GM19372 (cell line): Measurements from ENCODE around the gene CCDC28B.
A peak's percentile ranks its signal among the peaks of the same experiment; 100 is the strongest.

ENCODE experiments used
- ATAC-seq: cut with Tn5 transposase; IDR thresholded peaks from one replicate; pipeline ENCODE4 v1.9.1; 2021; ENCODE audit warnings: mild to moderate bottlenecking, low read depth, moderate library complexity; ENCODE audit not compliant: unreplicated experiment

CCDC28B gene

DNA sequence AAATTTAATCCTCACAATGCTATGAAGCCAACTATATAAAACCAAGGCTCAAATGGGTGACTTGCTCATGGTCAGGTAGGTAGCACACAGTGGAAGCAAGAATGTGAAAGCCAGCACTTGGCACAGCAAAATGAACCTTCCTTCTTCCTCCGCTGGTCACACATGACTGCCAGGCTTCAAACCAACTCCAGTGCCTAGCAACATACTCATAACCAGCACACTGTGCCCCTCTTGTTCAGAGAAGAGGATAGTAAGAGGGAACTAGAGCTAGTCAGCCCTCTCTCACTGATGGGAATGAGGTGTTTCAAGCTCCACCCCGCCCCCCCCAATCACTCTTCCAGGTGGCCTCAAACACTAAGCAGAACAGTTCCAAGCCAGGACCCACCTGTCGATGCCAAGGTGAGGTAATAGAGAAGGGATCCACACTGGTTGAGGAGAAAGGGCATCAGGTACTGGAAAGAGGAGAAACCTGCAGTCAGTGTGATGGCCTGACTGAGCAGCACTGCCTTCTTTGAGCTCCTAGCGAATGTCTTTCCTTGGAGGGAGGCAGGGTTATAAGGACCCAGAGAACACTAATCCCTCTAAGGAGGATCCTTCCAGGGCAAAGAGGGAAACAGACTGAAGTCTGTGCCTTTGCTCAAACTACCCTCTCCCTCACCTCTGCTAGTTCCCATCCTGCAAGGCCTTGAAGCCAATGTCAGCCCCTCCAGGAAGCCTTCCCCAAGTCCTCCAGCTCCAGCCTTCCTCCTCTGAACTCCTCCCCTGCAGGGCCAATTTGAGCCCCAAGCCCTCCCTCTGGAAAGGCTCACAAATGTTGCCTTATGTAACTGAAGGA lies 20.6 kb downstream of the CCDC28B start:
- no peak for ATAC-seq

DNA sequence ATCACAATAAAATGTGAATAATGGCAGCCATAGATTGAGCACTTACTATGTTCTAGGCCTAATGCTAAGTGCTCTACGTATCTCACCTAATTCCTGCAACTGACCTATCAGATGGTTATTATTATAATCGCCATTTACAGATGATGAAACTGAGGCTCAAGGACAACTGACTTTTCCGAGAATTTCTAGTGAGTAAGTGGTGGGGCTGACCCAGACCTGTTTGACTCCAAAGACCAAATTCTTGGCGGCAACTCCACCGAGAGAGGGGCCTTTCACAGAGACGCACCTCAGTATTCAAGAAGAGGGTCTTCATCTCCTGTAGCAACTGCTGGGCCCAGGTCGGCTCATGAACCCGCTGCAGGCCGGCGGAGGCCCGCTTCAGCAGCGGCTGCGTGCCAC lies 21.2 kb downstream of the CCDC28B start:
- no peak for ATAC-seq

DNA sequence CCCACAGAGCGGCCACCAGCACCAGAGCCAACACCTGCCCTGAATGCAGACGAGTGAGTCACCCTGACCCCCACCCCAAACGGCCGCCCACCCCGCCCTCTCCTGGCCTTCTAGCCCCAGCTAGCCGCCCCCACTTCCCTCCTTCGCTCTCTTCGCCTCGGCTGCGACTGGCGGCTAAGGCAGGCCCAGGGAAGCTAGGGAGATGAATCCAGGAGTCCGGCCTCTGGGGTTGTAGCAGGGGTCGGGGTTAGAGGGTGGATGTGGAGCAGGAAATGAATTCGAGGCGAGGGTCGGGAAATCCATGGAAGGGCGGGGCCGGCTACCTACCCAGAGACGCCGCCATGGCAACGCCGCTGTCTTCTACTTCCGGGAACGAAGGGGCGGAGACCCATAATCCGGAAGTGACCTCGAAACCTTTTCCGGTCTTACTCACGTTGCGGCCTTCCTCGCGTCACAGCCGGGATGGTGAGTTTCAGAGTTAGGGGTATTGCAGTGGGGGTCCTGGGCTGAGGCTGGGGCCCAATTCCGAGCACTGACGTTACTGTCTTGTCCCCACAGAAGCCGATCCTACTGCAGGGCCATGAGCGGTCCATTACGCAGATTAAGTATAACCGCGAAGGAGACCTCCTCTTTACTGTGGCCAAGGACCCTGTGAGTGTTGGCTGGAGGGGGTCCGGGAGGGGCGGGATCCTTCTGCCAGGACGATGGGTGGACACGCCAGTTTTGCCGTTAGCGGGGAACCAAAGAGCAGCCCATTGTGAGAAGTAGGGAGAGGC lies 21.8 kb downstream of the CCDC28B start, which contains the start of the genes EIF3I and TMEM234:
Gene EIF3I, plus strand, starts transcription at position 428 of the 776 bp plus-strand sequence. Its CDS starts 35 bp downstream, at position 463.
Gene TMEM234, minus strand, starts transcription at position 374 of the 776 bp plus-strand sequence. Its CDS starts 31 bp downstream, at position 343.
- ATAC-seq, result peak; percentile 97

DNA sequence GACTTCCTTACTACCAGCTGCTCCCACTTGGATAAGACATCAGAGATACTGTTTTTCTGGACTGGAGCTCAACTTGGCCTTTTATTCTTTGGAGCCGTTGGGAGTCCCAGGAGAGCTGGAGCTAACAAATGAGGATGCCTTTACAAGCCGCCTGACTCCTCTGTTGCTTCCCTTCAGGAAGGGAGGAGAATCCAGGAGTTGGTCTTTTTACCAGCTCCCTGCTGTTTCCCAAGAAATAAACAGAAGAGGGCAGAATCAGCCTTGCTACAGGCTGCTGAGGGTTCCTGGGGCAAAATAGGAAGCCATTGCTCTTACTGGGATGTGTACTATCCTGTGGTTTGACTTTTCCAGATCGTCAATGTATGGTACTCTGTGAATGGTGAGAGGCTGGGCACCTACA lies 23.3 kb downstream of the CCDC28B start:
- no peak for ATAC-seq

DNA sequence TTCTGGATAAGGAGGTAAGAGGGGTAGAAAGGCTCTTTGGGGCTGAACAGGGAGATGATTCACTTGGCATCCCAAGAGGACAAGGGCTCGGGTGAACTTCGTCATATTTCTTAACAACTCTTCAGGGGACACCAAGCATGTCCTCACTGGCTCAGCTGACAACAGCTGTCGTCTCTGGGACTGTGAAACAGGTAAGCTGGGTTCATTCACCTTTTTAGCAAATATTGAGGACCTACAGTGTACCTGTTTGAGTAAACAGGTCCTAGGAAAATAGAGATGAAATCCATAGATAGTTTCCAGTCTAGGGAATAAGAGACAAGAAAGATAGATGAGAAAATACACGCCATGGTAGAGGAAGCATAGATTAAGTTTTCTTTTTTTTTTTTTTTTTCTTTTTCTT lies 23.9 kb downstream of the CCDC28B start:
- no peak for ATAC-seq

DNA sequence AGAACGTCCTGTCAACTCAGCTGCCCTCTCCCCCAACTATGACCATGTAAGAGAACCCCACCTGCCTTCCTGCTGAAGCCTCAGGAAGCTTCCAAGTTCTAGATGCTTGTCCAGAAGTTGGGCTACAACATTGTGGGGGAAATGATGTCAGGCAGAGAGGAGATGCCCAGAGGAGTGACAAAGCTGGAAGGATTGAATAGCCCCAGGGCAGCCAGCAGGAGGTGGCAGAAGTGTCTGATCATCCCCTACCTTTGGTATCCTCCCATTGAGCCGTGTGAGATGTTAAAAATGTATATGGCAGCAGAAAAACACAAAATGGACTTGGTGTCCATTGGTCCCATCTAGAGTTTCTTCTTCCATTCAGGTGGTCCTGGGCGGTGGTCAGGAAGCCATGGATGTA lies 28.4 kb downstream of the CCDC28B start:
- ATAC-seq, result no peak

DNA sequence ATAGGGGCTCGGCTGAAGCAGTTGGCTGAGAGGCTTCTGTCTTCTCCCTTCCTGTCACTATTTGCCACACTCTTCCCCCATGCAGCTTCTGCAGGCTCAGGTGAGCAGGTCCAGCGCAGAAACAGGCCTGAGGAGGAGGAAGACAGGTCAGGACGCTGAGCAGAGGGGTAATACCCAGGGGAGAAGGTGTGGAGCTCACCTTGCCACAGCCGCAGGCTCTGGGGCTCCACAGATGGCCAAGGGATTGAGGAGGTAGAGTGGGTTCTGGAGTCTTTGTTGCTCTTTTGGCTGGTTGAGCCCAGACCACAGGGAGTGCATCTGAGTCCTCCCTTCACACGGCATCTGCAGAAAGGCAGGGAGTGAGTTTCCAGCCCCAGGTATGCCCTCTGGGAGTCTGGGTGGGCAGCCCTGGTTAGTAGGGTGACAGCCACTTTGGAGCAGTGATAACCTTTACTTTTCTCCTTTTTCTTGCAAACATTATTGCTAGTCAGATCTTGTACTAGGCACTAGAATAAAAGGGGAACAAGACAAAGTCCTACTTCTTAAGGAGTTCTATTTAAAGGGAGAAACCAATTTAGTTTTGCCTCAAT lies 31.5 kb downstream of the CCDC28B start:
- ATAC-seq, result no peak

DNA sequence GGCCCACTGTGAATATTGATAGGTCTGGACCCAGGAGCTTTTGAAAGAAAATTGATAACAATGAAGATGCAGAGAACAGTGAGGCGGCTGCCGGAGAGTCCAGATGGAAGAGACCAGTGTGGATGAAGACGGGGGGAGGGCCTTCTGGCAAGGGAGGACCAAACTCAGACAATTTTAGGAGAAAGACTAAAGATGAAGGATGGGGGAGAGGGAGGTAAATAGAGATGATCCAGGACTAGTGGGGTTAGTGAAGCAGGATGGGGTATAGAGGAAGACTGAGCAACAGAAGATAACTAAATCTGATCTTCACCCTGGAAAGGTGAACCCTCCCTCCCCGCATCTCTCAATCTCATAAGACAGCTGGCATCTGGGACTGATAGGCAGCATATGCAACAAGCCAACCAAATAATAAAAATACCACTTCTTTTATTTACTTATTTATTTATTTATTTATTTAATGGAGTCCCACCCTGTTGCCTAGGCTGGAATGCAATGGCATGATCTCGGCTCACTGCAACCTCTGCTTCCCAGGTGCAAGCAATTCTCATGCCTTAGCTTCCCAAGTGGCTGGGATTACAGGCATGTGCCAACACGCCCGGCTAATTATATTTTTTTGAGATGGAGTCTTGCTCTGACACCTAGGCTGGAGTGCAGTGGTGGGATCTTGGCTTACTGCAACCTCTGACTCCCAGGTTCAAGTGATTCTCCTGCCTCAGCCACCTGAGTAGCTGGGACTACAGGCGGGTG lies 32.3 kb downstream of the CCDC28B start:
- no peak for ATAC-seq

DNA sequence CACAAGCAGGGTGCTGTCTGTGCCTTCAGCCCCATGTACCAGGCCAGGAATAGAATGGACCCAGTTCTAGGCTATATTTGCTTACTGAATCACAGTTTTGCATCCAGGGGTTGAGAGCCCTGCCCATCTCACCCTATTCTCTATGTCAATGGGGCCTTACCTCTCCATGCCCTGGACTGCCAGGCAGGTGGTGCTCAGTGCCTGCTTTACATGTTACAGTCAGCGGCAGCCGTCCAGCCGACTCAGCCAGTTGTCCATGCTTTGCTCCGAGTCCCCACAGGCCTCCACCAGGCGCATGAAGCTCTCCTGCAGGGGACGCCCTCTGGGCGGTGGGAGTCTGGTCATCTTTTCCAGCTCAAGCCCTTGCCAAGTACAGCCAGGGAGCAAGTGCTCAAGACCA lies 34.4 kb downstream of the CCDC28B start:
- no peak for ATAC-seq

DNA sequence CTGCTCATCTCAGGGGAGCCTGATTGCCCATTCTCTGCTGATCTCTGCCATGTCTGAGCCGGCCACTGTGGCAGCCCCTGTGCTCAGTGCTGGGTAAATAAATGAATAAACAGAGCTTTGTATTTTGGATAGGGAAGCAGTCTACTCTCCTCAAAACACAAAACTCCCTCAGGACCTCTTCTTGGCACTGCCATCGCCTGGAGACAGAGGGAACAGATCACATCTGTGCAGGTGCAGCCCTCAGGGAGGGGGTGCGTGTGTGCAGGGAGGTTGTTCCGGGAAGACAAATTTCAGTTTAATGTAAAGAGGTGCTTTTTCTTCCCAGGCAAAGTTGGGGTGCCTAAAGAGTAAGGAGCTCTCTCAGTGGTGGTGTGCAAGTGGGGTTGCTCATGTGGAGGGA lies 38.9 kb downstream of the CCDC28B start:
- no peak for ATAC-seq

DNA sequence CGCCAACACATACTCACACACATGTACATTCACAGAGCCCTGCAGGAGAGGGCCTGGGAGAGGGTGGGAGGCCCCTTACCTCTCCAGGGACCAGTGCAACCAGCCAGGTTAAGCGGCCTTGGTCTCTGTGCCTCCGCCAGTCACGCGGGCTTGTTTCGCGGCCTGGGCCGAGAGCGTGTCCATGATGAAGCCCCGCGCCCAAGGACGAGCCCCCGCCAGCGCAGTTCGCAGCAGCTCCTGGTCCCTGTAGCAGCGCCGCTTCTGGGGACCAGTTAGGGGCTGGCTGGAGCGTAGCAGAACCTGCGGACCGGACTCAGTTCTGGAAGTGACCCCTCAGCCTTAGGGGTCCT lies 39.4 kb downstream of the CCDC28B start:
- ATAC-seq, result no peak

DNA sequence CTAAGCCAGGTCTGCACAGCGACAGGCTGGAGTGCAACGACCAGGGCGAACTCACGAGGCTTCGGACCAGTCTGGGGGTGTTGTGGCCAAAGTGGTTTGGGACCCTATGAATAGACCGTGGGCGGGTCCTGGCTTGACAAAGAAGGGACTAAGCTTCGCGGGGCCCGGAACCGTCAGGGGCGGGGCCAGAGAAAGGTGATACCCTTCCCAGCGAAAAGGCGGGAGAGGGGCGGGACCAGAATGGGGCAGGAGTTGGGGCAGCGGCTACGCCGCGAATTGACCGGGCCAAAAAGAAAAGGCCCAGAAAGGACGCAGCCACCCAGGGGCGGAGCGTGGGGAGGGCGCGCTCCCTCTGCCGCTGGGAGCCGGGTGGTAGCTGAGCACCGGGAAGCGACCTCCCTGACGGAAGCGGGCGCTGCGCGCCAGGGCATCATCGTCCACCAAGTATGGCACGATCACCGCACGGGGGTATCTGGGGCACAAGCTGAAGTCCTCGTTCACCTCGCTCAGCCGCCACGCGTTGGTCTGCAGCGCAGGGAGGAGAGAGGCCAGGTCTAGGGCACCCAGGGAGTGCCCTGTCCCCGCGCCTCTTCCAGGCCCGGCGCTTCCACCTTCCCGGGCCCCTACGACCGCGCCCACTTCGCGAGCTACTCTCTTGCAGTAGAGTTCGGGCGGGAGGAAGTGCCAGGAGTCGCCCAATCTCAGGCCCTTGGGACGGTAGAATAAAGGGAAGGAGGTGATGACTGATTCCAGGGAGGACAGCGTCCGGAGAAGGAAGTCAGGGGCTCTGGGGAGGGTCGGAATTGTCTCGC lies 40.0 kb downstream of the CCDC28B start:
- no peak for ATAC-seq

DNA sequence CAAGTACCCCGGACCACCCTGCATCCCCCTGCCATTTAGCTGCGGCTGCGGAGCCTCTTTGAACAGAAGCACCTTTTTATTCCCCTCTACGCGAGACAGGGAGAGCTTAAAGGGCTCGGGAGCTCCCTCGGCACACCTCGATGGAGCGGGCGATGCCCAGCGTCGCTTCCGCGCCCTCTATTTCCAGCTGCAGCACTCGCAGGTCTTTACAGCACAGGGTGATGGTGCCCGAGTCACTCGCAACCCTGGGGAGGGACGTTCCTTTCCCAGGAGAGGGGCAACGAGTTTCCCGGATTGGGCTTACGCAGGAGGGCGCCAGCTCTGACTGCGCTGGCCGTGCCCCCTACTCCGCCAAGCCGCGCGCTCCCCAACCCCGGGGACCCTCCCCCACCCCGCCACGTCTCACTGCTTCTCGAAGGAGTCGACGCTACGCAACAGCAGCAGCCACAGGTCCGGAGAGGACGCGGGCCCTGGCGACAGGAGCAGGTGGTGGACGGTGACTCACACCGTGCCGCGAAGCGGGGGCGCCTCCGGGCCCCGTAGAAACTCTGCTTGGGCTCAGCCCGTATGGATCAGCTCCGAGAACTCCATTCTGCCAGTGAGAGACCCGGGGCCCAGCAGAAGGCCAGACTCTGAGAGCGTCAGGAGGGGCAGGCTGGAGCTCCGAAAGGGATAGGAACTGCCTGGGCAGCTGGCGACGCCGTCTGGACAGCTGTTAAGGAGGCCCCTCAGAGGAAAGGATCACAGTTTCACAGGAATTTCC lies 40.8 kb downstream of the CCDC28B start:
- ATAC-seq, result no peak

DNA sequence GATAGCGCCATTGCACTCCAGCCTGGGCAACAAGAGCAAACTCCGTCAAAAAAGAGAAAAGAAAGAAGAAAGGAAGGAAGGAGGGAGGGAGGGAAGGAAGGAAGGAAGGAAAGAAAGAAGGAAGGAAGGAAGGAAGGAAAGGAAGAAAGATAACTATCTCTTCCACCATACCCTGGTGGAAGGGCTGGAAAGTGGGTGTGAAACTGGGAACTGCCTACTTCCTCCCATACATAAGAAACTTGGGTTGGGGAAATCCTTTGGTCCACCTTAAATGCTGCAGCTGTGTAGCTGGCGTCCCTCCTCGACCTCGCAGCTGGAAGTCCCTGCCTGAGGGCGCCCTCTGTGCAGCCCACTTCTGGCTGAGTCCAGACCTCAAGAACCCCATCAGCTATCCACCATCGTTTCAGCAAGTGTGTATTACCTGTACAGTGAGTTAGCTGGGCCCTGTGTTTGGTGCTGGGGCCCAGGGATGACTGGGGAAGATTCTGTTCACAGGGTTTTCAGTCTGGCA lies 42.0 kb downstream of the CCDC28B start:
- no peak for ATAC-seq

DNA sequence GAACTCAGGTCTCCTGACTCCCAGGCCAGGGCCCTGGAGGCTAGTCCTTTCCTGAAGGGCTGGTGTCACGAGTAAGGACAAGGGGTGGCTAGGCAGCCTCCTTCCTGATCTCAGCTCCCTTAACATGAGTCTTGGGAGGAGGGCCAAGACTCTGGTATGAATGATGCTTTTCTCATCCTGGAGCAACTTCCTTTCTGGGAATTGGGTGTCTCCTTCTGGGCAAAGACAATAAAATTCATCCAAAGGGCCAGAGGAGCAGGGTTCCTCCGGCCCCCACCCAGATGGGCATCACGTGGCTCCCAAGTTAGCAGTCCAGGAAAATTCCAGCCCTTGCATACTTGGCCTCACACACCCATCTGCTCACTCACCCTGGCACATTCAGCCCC lies 46.5 kb downstream of the CCDC28B start, which contains the start of gene FAM167B:
Gene FAM167B, plus strand, starts transcription at position 335 of the 386 bp plus-strand sequence. CDS start 200 bp downstream, outside the sequence.
- ATAC-seq, result no peak

DNA sequence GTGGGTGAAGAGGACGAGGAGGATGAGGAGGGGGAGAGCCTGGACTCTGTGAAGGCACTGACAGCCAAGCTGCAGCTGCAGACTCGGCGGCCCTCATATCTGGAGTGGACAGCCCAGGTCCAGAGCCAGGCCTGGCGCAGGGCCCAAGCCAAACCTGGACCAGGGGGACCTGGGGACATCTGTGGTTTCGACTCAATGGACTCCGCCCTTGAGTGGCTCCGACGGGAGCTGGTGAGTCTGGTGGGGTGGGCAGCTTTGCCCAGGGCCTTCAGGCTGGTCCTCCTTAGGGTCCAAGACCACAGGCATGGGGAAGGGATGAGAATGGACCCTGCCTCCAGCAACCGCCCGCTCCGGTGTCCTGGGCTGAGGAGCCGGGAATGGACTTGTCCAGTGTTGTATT lies 47.1 kb downstream of the CCDC28B start:
- no peak for ATAC-seq

DNA sequence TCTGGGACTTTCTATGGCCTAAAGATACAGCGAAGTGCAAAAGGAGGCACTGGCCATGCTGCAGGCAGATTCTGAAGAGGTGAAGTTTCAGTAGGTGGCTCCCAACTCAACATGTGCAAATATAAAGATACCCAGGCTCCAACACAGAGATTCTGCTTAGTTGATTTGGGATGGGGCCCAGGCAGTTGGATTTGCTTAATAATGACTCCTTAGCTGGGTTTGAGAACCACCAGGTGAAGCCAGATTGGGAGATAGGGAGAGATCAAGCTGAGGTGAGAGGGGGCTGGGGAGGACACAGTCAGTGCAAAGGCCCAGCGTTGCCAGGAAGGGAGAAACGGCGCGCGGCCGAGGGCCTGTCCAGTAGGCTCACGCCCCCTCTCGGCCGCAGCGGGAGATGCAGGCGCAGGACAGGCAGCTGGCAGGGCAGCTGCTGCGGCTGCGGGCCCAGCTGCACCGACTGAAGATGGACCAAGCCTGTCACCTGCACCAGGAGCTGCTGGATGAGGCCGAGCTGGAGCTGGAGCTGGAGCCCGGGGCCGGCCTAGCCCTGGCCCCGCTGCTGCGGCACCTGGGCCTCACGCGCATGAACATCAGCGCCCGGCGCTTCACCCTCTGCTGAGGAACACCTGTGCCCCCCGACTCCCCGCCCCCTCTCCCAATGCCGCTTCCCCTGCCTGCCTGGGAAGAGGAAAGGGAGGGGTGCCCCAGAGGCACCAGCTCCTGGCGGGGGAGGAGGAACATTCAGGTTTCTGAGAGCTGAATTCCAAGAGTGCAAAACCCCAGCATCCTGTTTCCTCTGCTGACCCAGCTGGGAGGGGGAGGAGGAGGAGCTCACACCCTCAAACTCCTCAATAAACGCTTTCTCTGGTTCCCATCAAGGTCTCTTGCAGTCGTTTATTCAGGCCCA lies 47.8 kb downstream of the CCDC28B start:
- ATAC-seq, result no peak
